ENCODE data around the gene UGGT1.

- TF ChIP-seq EP300 (IDR thresholded peaks at IDR 0.05) (peak in 1 of 4 donors; percentile 39), POLR2A (IDR thresholded peaks at IDR 0.05) (no peak), CTCF (IDR thresholded peaks at IDR 0.05) (no peak), POLR2AphosphoS5 (IDR thresholded peaks at IDR 0.05) (peak in 1 of 4 donors; percentile 32)
Measured at GRCh38 chr2:128236491-128237035, 145.6 kb downstream of the UGGT1 start.
